Lower leg skin (tissue), 3 donors: ENCODE measurements around the gene PPP1R13B.

Experiments
- POLR2A ChIP-seq, 2 donors: fragments of 450-650 bp; IDR thresholded peaks; one replicate each; pipeline ENCODE4 v1.6.1; 2016 to 2017; ENCODE audit warnings: antibody characterized with exemption in 2 of 2, mild to moderate bottlenecking in 1 of 2, moderate library complexity in 1 of 2
- TF ChIP-seq, protein P1 (sequence below), 3 donors: fragments of 450-650 bp; IDR thresholded peaks; one replicate each; pipeline ENCODE4 v1.5.1; 2016; ENCODE audit warnings: antibody characterized with exemption in 3 of 3, mild to moderate bottlenecking in 3 of 3, moderate library complexity in 2 of 3

DNA sequence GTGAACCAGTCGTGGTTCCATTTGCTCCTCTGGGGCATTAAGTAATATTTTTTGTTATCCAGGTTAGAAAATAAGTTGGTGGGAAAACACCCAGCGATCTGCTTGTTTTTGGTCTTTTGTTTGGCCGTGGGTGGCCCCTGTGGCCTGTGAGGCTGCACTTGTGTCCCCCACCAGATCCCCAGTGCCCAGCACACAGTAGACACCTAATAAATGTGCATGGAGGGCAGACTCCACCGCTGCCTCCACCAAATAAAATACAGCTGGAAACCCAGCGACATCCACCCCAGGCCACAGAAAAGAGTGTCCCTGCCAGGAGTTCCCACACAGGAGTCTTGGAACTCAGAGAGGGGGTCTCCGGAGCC, 8.3 kb upstream of the PPP1R13B start:
- TF ChIP-seq, protein P1, sequence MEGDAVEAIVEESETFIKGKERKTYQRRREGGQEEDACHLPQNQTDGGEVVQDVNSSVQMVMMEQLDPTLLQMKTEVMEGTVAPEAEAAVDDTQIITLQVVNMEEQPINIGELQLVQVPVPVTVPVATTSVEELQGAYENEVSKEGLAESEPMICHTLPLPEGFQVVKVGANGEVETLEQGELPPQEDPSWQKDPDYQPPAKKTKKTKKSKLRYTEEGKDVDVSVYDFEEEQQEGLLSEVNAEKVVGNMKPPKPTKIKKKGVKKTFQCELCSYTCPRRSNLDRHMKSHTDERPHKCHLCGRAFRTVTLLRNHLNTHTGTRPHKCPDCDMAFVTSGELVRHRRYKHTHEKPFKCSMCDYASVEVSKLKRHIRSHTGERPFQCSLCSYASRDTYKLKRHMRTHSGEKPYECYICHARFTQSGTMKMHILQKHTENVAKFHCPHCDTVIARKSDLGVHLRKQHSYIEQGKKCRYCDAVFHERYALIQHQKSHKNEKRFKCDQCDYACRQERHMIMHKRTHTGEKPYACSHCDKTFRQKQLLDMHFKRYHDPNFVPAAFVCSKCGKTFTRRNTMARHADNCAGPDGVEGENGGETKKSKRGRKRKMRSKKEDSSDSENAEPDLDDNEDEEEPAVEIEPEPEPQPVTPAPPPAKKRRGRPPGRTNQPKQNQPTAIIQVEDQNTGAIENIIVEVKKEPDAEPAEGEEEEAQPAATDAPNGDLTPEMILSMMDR (IDR thresholded peaks at IDR 0.05), result no peak
- TF ChIP-seq POLR2A (IDR thresholded peaks at IDR 0.05), result no peak
